Lung (tissue), 12 donors: ENCODE measurements around the gene AFDN. TPM values are rescaled to one million over a fixed set of nuclear protein-coding genes. Genes with fewer than 3 reads are reported as not detected.

Experiments
- ATAC-seq: fragments of 200-7000 bp; cut with Tn5 transposase; one replicate; pipeline ENCODE4 v1.9.1; 2020; ENCODE audit warnings: moderate number of reproducible peaks; ENCODE audit not compliant: insufficient read depth, low FRiP score
- DNase-seq, 3 donors: peaks; one replicate each; pipeline ENCODE4 v3.0.0-alpha.2; 2013 to 2017
- H3K27ac ChIP-seq, 2 donors: one replicate each; pipeline ENCODE4 v1.5.1; 2013; ENCODE audit warnings: mild to moderate bottlenecking in 2 of 2, moderate library complexity in 2 of 2, control low read depth in 1 of 2, inconsistent platforms in 1 of 2, low read depth in 1 of 2, low read length in 1 of 2
- H3K27me3 ChIP-seq, 3 donors: one replicate each; pipeline ENCODE4 v1.5.1; 2013; ENCODE audit warnings: low read length in 2 of 3; ENCODE audit not compliant: control insufficient read depth in 3 of 3, insufficient read depth in 3 of 3
- H3K36me3 ChIP-seq, 4 donors: one replicate each; pipeline ENCODE4 v1.5.1; 2013; ENCODE audit warnings: low read length in 4 of 4, mild to moderate bottlenecking in 1 of 4, moderate library complexity in 1 of 4; ENCODE audit not compliant: control insufficient read depth in 4 of 4, insufficient read depth in 4 of 4
- H3K4me1 ChIP-seq, 5 donors: one replicate each; pipeline ENCODE4 v1.5.1; 2013; ENCODE audit warnings: low read length in 5 of 5, mild to moderate bottlenecking in 2 of 5, moderate library complexity in 1 of 5; ENCODE audit not compliant: control insufficient read depth in 5 of 5, insufficient read depth in 5 of 5
- H3K4me3 ChIP-seq: one replicate; pipeline ENCODE4 v1.5.1; 2013; ENCODE audit warnings: mild to moderate bottlenecking, control low read depth, moderate library complexity
- H3K9ac ChIP-seq, 2 donors: one replicate each; pipeline ENCODE4 v1.5.1; 2013; ENCODE audit warnings: low read length in 2 of 2, control low read depth in 1 of 2; ENCODE audit not compliant: insufficient read depth in 1 of 2
- H3K9me3 ChIP-seq, 4 donors: one replicate each; pipeline ENCODE4 v1.5.1; 2013; ENCODE audit warnings: low read length in 3 of 4, mild to moderate bottlenecking in 1 of 4, moderate library complexity in 1 of 4; ENCODE audit not compliant: control insufficient read depth in 4 of 4, insufficient read depth in 3 of 4
- CTCF ChIP-seq: IDR thresholded peaks from 2 replicates; pipeline ENCODE4 v1.5.1; 2012; ENCODE audit warnings: mild to moderate bottlenecking; ENCODE audit errors: control extremely low read depth, extremely low read depth
- WGBS, 2 donors: extraction: QIAGEN DNeasy Blood & Tissue Kit; methylation state at CpG; one replicate each; pipeline ENCODE4 v1.1.7; 2013; 5-methylcytosine and 5-hydroxymethylcytosine counted together
- polyA plus RNA-seq, 2 donors: library from polyadenylated mRNA; stranded (reverse); fragments of 200-250 nt; gene quantifications; one replicate each; pipeline ENCODE4 v1.2.1, GENCODE V29; 2013
- total RNA-seq, 2 donors: library from RNA; depleted of rRNA in 1 of 2; stranded (reverse); fragments of >200 nt in 1 of 2; gene quantifications; one replicate each; pipeline ENCODE4 v1.2.1, GENCODE V29; 2014 to 2021
- donor health status: control.
- donor health status: control.
- donor health status: Bipolar disorder and iron deficiency.
- donor health status: healthy.
- donor health status: DM: yes; HTN: yes; CAD: no.

AFDN gene
- total and polyA plus RNA-seq, 4 donors, result 47.6 to 407 (median 117) TPM

- Histone ChIP-seq H3K36me3 (no peaks in the 10 kb centered on the region), H3K27ac (no peak overlapping the region), H3K9me3 (peaks cover 0 to 4% (median 0%) of the 10 kb centered on the region in 4 donors), H3K4me1 (peaks cover 0 to 63% (median 4%) of the 10 kb centered on the region in 5 donors), H3K9ac (peak overlapping the region in 1 of 2 donors; percentile 59), H3K27me3 (no peaks in the 10 kb centered on the region), H3K4me3 (no peak overlapping the region)
- no peak for TF ChIP-seq CTCF
- ATAC-seq (no peak), DNase-seq (peak; percentile 86 to 96 (median 94))
- 43 to 57% methylated on average over 11 of the region's 11 CpGs for WGBS, 2 donors
Observed at GRCh38 chr6:168017629-168018028, 190.9 kb downstream of the AFDN start.

GRCh38 chr6:168018664-168019063 lies 192.0 kb downstream of the AFDN start:
- Histone ChIP-seq H3K9me3 (no peaks in the 10 kb centered on the region), H3K27ac (no peak overlapping the region), H3K36me3 (no peaks in the 10 kb centered on the region), H3K27me3 (no peaks in the 10 kb centered on the region), H3K4me3 (no peak overlapping the region), H3K9ac (no peak overlapping the region), H3K4me1 (peaks cover 0 to 57% (median 4%) of the 10 kb centered on the region in 5 donors)
- no peak for ATAC-seq
- no peak for DNase-seq
- 89 to 93% methylated on average over 15 of the region's 15 CpGs for WGBS, 2 donors
- TF ChIP-seq CTCF, result no peak

GRCh38 chr6:168020242-168020641 lies 193.5 kb downstream of the AFDN start:
- no peak for DNase-seq
- Histone ChIP-seq H3K36me3 (no peaks in the 10 kb centered on the region), H3K27me3 (no peaks in the 10 kb centered on the region), H3K9ac (no peak overlapping the region), H3K4me3 (no peak overlapping the region), H3K27ac (no peak overlapping the region), H3K9me3 (no peaks in the 10 kb centered on the region), H3K4me1 (peaks cover 0 to 52% (median 4%) of the 10 kb centered on the region in 5 donors)
- no peak for ATAC-seq
- no peak for TF ChIP-seq CTCF
- WGBS, 2 donors, result 94 to 95% methylated on average over 8 of the region's 8 CpGs

GRCh38 chr6:168021581-168021980 lies 194.9 kb downstream of the AFDN start:
- Histone ChIP-seq H3K4me1 (peaks cover 0 to 52% (median 0%) of the 10 kb centered on the region in 5 donors), H3K4me3 (no peak overlapping the region), H3K27me3 (no peaks in the 10 kb centered on the region), H3K9me3 (no peaks in the 10 kb centered on the region), H3K36me3 (no peaks in the 10 kb centered on the region), H3K9ac (no peak overlapping the region), H3K27ac (no peak overlapping the region)
- 76 to 78% methylated on average over 5 of the region's 5 CpGs for WGBS, 2 donors
- DNase-seq (no peak), ATAC-seq (no peak)
- no peak for TF ChIP-seq CTCF
